ENCODE results near the gene MLH3. TPM values are rescaled to one million over a fixed set of nuclear protein-coding genes. Genes with fewer than 3 reads are reported as not detected.
A peak's percentile ranks its signal among the peaks of the same experiment; 100 is the strongest.
"Not testable (repeated sequence)": the region's sequence is repeated elsewhere in the genome, so short reads cannot be mapped to it uniquely, and the experiment has no call there.

Gene MLH3
- total RNA-seq, 1 donor from 2014 or later, result 28.2 TPM

GRCh38 chr14:75013290-75013689 lies 38.0 kb downstream of the MLH3 start:
- H3K9me3 Mint-ChIP-seq, result no peaks in the 10 kb centered on the region
- H3K27ac Mint-ChIP-seq, result no peak overlapping the region
- DNase-seq (ENCODE audit: low spot score), result no peak
- H3K36me3 Mint-ChIP-seq (ENCODE audit: low read depth), result peaks cover 79% of the 10 kb centered on the region
- intact Hi-C loops (cut with micrococcal nuclease), result loop anchor here (5.0 kb wide), 1 partner anchor 34 kb away; no protein-coding TSS in a partner anchor
- H3K27me3 Mint-ChIP-seq (ENCODE audit: low read depth), result no peaks in the 10 kb centered on the region
- peaks cover 9% of the 10 kb centered on the region for H3K4me1 Mint-ChIP-seq (ENCODE audit: low read depth)
- H3K4me3 Mint-ChIP-seq (ENCODE audit: low read depth), result no peak overlapping the region

- H3K36me3 Mint-ChIP-seq (ENCODE audit: low read depth), result peaks cover 88% of the 10 kb centered on the region
- H3K9me3 Mint-ChIP-seq, result no peaks in the 10 kb centered on the region
- no peak for DNase-seq (ENCODE audit: low spot score)
- H3K27ac Mint-ChIP-seq, result peak overlapping the region; percentile 67
- H3K27me3 Mint-ChIP-seq (ENCODE audit: low read depth), result no peaks in the 10 kb centered on the region
- H3K4me3 Mint-ChIP-seq (ENCODE audit: low read depth), result no peak overlapping the region
- intact Hi-C loops (cut with micrococcal nuclease), result loop anchor here (5.0 kb wide), 1 partner anchor 36 kb away; no protein-coding TSS in a partner anchor
- H3K4me1 Mint-ChIP-seq (ENCODE audit: low read depth), result peaks cover 18% of the 10 kb centered on the region
Measured at GRCh38 chr14:75011356-75011994, 39.8 kb downstream of the MLH3 start.

- H3K4me3 Mint-ChIP-seq (ENCODE audit: low read depth), result no peak overlapping the region
- H3K27me3 Mint-ChIP-seq (ENCODE audit: low read depth), result no peaks in the 10 kb centered on the region
- peaks cover 19% of the 10 kb centered on the region for H3K4me1 Mint-ChIP-seq (ENCODE audit: low read depth)
- no peak for DNase-seq (ENCODE audit: low spot score)
- peaks cover 86% of the 10 kb centered on the region for H3K36me3 Mint-ChIP-seq (ENCODE audit: low read depth)
- H3K9me3 Mint-ChIP-seq, result no peaks in the 10 kb centered on the region
- intact Hi-C loops (cut with micrococcal nuclease), result loop anchor here (5.0 kb wide), 1 partner anchor 37 kb away; no protein-coding TSS in a partner anchor
- H3K27ac Mint-ChIP-seq, result no peak overlapping the region
Measured at GRCh38 chr14:75010472-75011093, 40.7 kb downstream of the MLH3 start.

GRCh38 chr14:75009176-75009575 lies 42.1 kb downstream of the MLH3 start:
- H3K27me3 Mint-ChIP-seq (ENCODE audit: low read depth), result no peaks in the 10 kb centered on the region
- H3K9me3 Mint-ChIP-seq, result no peaks in the 10 kb centered on the region

GRCh38 chr14:75005357-75005756 lies 45.9 kb downstream of the MLH3 start:
- Mint-ChIP-seq H3K4me3 (ENCODE audit: low read depth) (no peak overlapping the region), H3K9me3 (peaks cover 5% of the 10 kb centered on the region), H3K27ac (no peak overlapping the region), H3K36me3 (ENCODE audit: low read depth) (peaks cover 69% of the 10 kb centered on the region), H3K27me3 (ENCODE audit: low read depth) (no peaks in the 10 kb centered on the region), H3K4me1 (ENCODE audit: low read depth) (peaks cover 28% of the 10 kb centered on the region)
- intact Hi-C loops (cut with micrococcal nuclease), result no loop called here
- DNase-seq (ENCODE audit: low spot score), result no peak

More at GRCh38 chr14:75009176-75009575, 42.1 kb downstream of the MLH3 start:
- DNase-seq (ENCODE audit: low spot score), result no peak
- intact Hi-C loops (cut with micrococcal nuclease), result no loop called here
- Mint-ChIP-seq H3K4me3 (ENCODE audit: low read depth) (no peak overlapping the region), H3K27ac (no peak overlapping the region), H3K4me1 (ENCODE audit: low read depth) (peaks cover 23% of the 10 kb centered on the region), H3K36me3 (ENCODE audit: low read depth) (peaks cover 90% of the 10 kb centered on the region)

- Mint-ChIP-seq H3K4me1 (ENCODE audit: low read depth) (peaks cover 28% of the 10 kb centered on the region), H3K27ac (peak overlapping the region; percentile 88), H3K9me3 (peaks cover 5% of the 10 kb centered on the region), H3K36me3 (ENCODE audit: low read depth) (peaks cover 50% of the 10 kb centered on the region), H3K4me3 (ENCODE audit: low read depth) (peak overlapping the region; percentile 94), H3K27me3 (ENCODE audit: low read depth) (peaks cover 2% of the 10 kb centered on the region)
- intact Hi-C loops (cut with micrococcal nuclease), result loop anchor here (5.0 kb wide), 2 partner anchors 56 to 59 kb away; partner anchors contain the start of gene ACYP1
- DNase-seq (ENCODE audit: low spot score), result no peak
Measured at GRCh38 chr14:75003250-75004027, 47.8 kb downstream of the MLH3 start.

- peaks cover 41% of the 10 kb centered on the region for H3K36me3 Mint-ChIP-seq (ENCODE audit: low read depth)
- intact Hi-C loops (cut with micrococcal nuclease), result loop anchor here (5.0 kb wide), 2 partner anchors 55 to 60 kb away; partner anchors contain the start of gene ACYP1
- peaks cover 27% of the 10 kb centered on the region for H3K4me1 Mint-ChIP-seq (ENCODE audit: low read depth)
- peak within 1 kb of the TSS; percentile 88 for H3K27ac Mint-ChIP-seq
- peak; percentile 99 for DNase-seq (ENCODE audit: low spot score)
- H3K9me3 Mint-ChIP-seq, result peaks cover 5% of the 10 kb centered on the region
- H3K4me3 Mint-ChIP-seq (ENCODE audit: low read depth), result peak within 1 kb of the TSS; percentile 94
- H3K27me3 Mint-ChIP-seq (ENCODE audit: low read depth), result peaks cover 2% of the 10 kb centered on the region
Measured at GRCh38 chr14:75002392-75003249, 48.6 kb downstream of the MLH3 start, which contains the start of gene EIF2B2. Gene EIF2B2 (plus strand): TSS chr14:75002921. CDS start chr14:75002991, 70 bp downstream.

- no peak for DNase-seq (ENCODE audit: low spot score)
- Mint-ChIP-seq H3K27ac (peak overlapping the region; percentile 88), H3K4me1 (ENCODE audit: low read depth) (peaks cover 23% of the 10 kb centered on the region), H3K4me3 (ENCODE audit: low read depth) (peak overlapping the region; percentile 94), H3K9me3 (peaks cover 5% of the 10 kb centered on the region), H3K27me3 (ENCODE audit: low read depth) (peaks cover 2% of the 10 kb centered on the region), H3K36me3 (ENCODE audit: low read depth) (peaks cover 34% of the 10 kb centered on the region)
- intact Hi-C loops (cut with micrococcal nuclease), result loop anchor here (5.0 kb wide), 2 partner anchors 55 to 60 kb away; partner anchors contain the start of gene ACYP1
Measured at GRCh38 chr14:75001899-75002298, 49.4 kb downstream of the MLH3 start.

GRCh38 chr14:75001261-75001660 lies 50.0 kb downstream of the MLH3 start:
- H3K27me3 Mint-ChIP-seq (ENCODE audit: low read depth), result peaks cover 2% of the 10 kb centered on the region
- H3K4me3 Mint-ChIP-seq (ENCODE audit: low read depth), result no peak overlapping the region
- H3K27ac Mint-ChIP-seq, result no peak overlapping the region
- peaks cover 28% of the 10 kb centered on the region for H3K36me3 Mint-ChIP-seq (ENCODE audit: low read depth)
- intact Hi-C loops (cut with micrococcal nuclease), result loop anchor here (5.0 kb wide), 2 partner anchors 54 to 61 kb away; partner anchors contain the start of gene ACYP1
- peaks cover 19% of the 10 kb centered on the region for H3K4me1 Mint-ChIP-seq (ENCODE audit: low read depth)
- DNase-seq (ENCODE audit: low spot score), result no peak
- H3K9me3 Mint-ChIP-seq, result peaks cover 5% of the 10 kb centered on the region

- H3K4me3 Mint-ChIP-seq (ENCODE audit: low read depth); DNase-seq (ENCODE audit: low spot score); H3K27me3 Mint-ChIP-seq (ENCODE audit: low read depth); intact Hi-C loops (cut with micrococcal nuclease); H3K36me3 Mint-ChIP-seq (ENCODE audit: low read depth); H3K27ac Mint-ChIP-seq; H3K4me1 Mint-ChIP-seq (ENCODE audit: low read depth); H3K9me3 Mint-ChIP-seq: not testable (repeated sequence)
Measured at GRCh38 chr14:74995781-74996180, 55.5 kb downstream of the MLH3 start.

GRCh38 chr14:74994182-74994581 lies 57.1 kb downstream of the MLH3 start:
- H3K9me3 Mint-ChIP-seq; intact Hi-C loops (cut with micrococcal nuclease); DNase-seq (ENCODE audit: low spot score); H3K4me1 Mint-ChIP-seq (ENCODE audit: low read depth); H3K27ac Mint-ChIP-seq; H3K36me3 Mint-ChIP-seq (ENCODE audit: low read depth); H3K27me3 Mint-ChIP-seq (ENCODE audit: low read depth); H3K4me3 Mint-ChIP-seq (ENCODE audit: low read depth): not testable (repeated sequence)

GRCh38 chr14:74988993-74989392 lies 62.3 kb downstream of the MLH3 start:
- Mint-ChIP-seq H3K9me3 (no peaks in the 10 kb centered on the region), H3K27me3 (ENCODE audit: low read depth) (peaks cover 7% of the 10 kb centered on the region), H3K27ac (no peak overlapping the region), H3K36me3 (ENCODE audit: low read depth) (no peaks in the 10 kb centered on the region), H3K4me3 (ENCODE audit: low read depth) (no peak overlapping the region), H3K4me1 (ENCODE audit: low read depth) (no peaks in the 10 kb centered on the region)
- DNase-seq (ENCODE audit: low spot score), result no peak
- intact Hi-C loops (cut with micrococcal nuclease), result no loop called here

Measured in activated T-helper 2 cell treated with anti-CD3 and anti-CD28 coated beads, Interferon-gamma antibody, Interleukin-2, Interleukin-4, amounts not matched to agents 10 μg/mL and 5 μg/mL and 100 μg/mL, durations not matched to agents 14 hours and 24 hours and 36 hours (primary cell).